GM18861 (cell line): ENCODE results near the gene COL4A1.

Source experiments
- ATAC-seq: cut with Tn5 transposase; IDR thresholded peaks from one replicate; pipeline ENCODE4 v1.9.1; 2021; ENCODE audit not compliant: unreplicated experiment

COL4A1 gene

GRCh38 chr13:110309661-110310524 lies 2.9 kb upstream of the COL4A1 start:
- no peak for ATAC-seq

GRCh38 chr13:110308656-110309359 lies 1.9 kb upstream of the COL4A1 start:
- no peak for ATAC-seq

GRCh38 chr13:110307767-110308655 lies 1.1 kb upstream of the COL4A1 start:
- no peak for ATAC-seq

- ATAC-seq: no peak
These were observed 507 bp downstream of the COL4A1 start for GRCh38 chr13:110306340-110306959.

- no peak for ATAC-seq
These were observed 1.0 kb downstream of the COL4A1 start for GRCh38 chr13:110305949-110306339.

GRCh38 chr13:110305544-110305943 lies 1.4 kb downstream of the COL4A1 start:
- ATAC-seq: no peak

- no peak for ATAC-seq
These were observed 2.0 kb downstream of the COL4A1 start for GRCh38 chr13:110305001-110305400.

GRCh38 chr13:110304256-110304655 lies 2.7 kb downstream of the COL4A1 start:
- ATAC-seq: no peak

- ATAC-seq: no peak
These were observed 3.3 kb downstream of the COL4A1 start for GRCh38 chr13:110303644-110304043.

GRCh38 chr13:110302997-110303396 lies 4.0 kb downstream of the COL4A1 start:
- no peak for ATAC-seq

GRCh38 chr13:110301606-110302553 lies 5.1 kb downstream of the COL4A1 start:
- no peak for ATAC-seq

- ATAC-seq: no peak
These were observed 5.9 kb downstream of the COL4A1 start for GRCh38 chr13:110301083-110301482.

- no peak for ATAC-seq
These were observed 6.7 kb downstream of the COL4A1 start for GRCh38 chr13:110300090-110300815.

- ATAC-seq: no peak
These were observed 7.6 kb downstream of the COL4A1 start for GRCh38 chr13:110299283-110299840.

- no peak for ATAC-seq
These were observed 8.3 kb downstream of the COL4A1 start for GRCh38 chr13:110298505-110299282.

GRCh38 chr13:110297766-110298504 lies 9.0 kb downstream of the COL4A1 start:
- ATAC-seq: no peak

- no peak for ATAC-seq
These were observed 9.9 kb downstream of the COL4A1 start for GRCh38 chr13:110297011-110297410.
